RWPE2 (cell line): ENCODE data around the gene ACYP1.
A peak's percentile ranks its signal among the peaks of the same experiment; 100 is the strongest.

Experiments used
- ATAC-seq: fragments of 200-7000 bp; cut with Tn5 transposase; 3 replicates; pipeline ENCODE4 v1.9.1; 2021; ENCODE audit warnings: low read depth
- DNase-seq: peaks from one replicate; pipeline ENCODE4 v3.0.0-alpha.2; 2020; ENCODE audit warnings: low spot score
- H3K27ac ChIP-seq: fragments of 450-650 bp; 2 replicates; pipeline ENCODE4 v1.5.1; 2017; ENCODE audit warnings: mild to moderate bottlenecking; ENCODE audit not compliant: poor library complexity, severe bottlenecking
- H3K27me3 ChIP-seq: fragments of 250-450 bp; sonication (Bioruptor Pico); 2 replicates; pipeline ENCODE4 v1.5.1; 2021; ENCODE audit warnings: mild to moderate bottlenecking, moderate library complexity; ENCODE audit not compliant: insufficient read depth, poor library complexity, severe bottlenecking
- H3K36me3 ChIP-seq: fragments of 250-450 bp; sonication (Bioruptor Pico); 2 replicates; pipeline ENCODE4 v1.5.1; 2020; ENCODE audit warnings: low read depth, mild to moderate bottlenecking, moderate library complexity
- H3K4me1 ChIP-seq: fragments of 250-450 bp; sonication (Bioruptor Pico); 2 replicates; pipeline ENCODE4 v1.5.1; 2021; ENCODE audit warnings: mild to moderate bottlenecking, moderate library complexity; ENCODE audit not compliant: insufficient read depth, poor library complexity, severe bottlenecking
- H3K4me3 ChIP-seq: fragments of 250-450 bp; sonication (Bioruptor Pico); 2 replicates; pipeline ENCODE4 v1.5.1; 2021; ENCODE audit warnings: mild to moderate bottlenecking, moderate library complexity; ENCODE audit not compliant: severe bottlenecking
- H3K9me3 ChIP-seq: fragments of 250-450 bp; sonication (Bioruptor Pico); 2 replicates; pipeline ENCODE4 v1.5.1; 2021; ENCODE audit warnings: mild to moderate bottlenecking, moderate library complexity; ENCODE audit not compliant: severe bottlenecking
- TF ChIP-seq, protein P1 (sequence below): fragments of 450-650 bp; IDR thresholded peaks from one replicate; pipeline ENCODE4 v1.5.1; 2017; ENCODE audit warnings: mild to moderate bottlenecking, moderate library complexity; ENCODE audit not compliant: poor library complexity, severe bottlenecking

ACYP1 gene

DNA sequence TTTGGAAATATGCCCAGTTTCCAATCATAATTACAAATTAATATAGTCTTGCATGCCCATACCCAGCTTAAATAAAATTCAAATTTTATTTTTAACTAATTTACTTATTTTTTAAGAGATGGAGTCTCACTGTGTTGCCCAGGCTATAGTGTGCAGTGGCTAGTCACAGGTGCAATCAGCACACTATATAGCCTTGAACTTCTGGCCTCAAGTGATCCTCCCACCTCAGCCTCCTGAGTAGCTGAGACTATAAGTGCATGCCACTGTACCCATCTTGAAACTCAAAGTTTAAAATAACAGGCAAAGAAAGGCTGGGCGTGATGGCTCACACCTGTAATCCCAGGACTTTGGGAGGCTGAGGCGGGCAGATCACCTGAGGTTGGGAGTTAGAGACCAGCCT, 22.9 kb downstream of the ACYP1 start:
- peaks cover 51% of the 10 kb centered on the region for H3K36me3 ChIP-seq
- no peak for ATAC-seq
- H3K27me3 ChIP-seq: no peaks in the 10 kb centered on the region
- H3K4me1 ChIP-seq: peaks cover 20% of the 10 kb centered on the region
- TF ChIP-seq, protein P1, sequence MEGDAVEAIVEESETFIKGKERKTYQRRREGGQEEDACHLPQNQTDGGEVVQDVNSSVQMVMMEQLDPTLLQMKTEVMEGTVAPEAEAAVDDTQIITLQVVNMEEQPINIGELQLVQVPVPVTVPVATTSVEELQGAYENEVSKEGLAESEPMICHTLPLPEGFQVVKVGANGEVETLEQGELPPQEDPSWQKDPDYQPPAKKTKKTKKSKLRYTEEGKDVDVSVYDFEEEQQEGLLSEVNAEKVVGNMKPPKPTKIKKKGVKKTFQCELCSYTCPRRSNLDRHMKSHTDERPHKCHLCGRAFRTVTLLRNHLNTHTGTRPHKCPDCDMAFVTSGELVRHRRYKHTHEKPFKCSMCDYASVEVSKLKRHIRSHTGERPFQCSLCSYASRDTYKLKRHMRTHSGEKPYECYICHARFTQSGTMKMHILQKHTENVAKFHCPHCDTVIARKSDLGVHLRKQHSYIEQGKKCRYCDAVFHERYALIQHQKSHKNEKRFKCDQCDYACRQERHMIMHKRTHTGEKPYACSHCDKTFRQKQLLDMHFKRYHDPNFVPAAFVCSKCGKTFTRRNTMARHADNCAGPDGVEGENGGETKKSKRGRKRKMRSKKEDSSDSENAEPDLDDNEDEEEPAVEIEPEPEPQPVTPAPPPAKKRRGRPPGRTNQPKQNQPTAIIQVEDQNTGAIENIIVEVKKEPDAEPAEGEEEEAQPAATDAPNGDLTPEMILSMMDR: no peak
- H3K9me3 ChIP-seq: no peaks in the 10 kb centered on the region
- H3K4me3 ChIP-seq: no peak overlapping the region
- no peak for DNase-seq
- peak overlapping the region; percentile 57 for H3K27ac ChIP-seq

DNA sequence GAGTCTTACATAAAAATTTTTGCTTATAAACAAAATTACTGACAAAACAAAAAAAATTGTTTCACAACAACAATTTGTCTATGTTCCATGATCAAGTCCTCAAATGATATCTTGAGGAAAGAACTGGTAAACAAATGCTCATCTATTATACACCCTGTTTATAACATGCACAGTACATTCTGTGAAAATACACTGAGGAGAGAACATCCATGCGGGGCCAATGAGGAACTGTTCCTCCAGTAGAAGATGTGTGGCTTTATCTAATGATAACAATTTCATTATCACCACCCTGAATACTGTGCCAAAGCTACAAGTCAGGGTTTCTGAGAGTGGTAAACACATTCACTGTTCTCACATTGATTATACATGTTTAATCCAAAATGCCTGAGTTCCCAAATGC, 23.3 kb downstream of the ACYP1 start:
- H3K27ac ChIP-seq: no peak overlapping the region
- TF ChIP-seq, protein P1: no peak
- peaks cover 51% of the 10 kb centered on the region for H3K36me3 ChIP-seq

DNA sequence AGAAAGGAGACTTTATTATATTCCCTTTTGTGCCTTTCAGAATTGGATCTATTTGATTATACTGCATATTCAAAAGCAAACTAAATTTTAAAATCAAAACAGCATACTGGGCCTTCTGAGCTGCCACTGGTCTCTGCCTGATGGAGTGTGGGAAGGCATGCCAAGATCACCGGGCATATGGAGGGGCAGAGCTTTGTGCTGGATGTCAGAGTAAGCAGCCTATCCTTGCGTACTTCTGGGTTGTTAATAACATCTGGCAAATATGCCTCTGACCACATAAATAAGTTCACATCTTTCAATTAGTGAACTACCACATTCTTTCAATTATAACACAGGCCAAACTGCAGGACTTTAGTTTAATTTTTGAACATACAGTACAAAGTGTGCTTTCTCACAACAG, 30.9 kb downstream of the ACYP1 start:
- no peak for ATAC-seq
- no peaks in the 10 kb centered on the region for H3K27me3 ChIP-seq
- H3K27ac ChIP-seq: no peak overlapping the region
- H3K4me3 ChIP-seq: no peak overlapping the region
- TF ChIP-seq, protein P1: no peak
- H3K9me3 ChIP-seq: no peaks in the 10 kb centered on the region
- no peak for DNase-seq
- H3K36me3 ChIP-seq: peaks cover 54% of the 10 kb centered on the region
- no peaks in the 10 kb centered on the region for H3K4me1 ChIP-seq

More for the DNA sequence above, 23.3 kb downstream of the ACYP1 start:
- H3K27me3 ChIP-seq: no peaks in the 10 kb centered on the region
- peaks cover 20% of the 10 kb centered on the region for H3K4me1 ChIP-seq
- H3K4me3 ChIP-seq: no peak overlapping the region
- no peaks in the 10 kb centered on the region for H3K9me3 ChIP-seq
- ATAC-seq (no peak), DNase-seq (no peak)

DNA sequence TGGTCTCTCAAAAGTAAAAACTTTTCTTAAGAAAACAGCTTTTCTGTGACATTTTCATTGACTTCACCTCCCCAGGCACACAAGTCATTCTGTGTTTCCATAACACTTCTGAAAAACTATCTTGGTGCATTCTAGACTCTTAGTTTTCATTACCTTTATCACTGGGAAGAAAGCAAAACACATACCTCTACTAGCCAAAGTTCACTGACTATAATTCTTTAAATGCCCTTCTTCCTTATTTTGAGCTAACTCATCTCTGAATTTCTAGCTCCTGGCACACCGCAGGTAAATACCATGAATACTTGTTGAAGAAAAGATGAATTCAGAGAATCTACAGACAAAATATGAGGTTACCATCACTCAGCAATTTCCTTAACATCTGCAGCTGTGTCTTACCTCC, 33.7 kb downstream of the ACYP1 start:
- H3K27me3 ChIP-seq: no peaks in the 10 kb centered on the region
- peaks cover 56% of the 10 kb centered on the region for H3K36me3 ChIP-seq
- no peak overlapping the region for H3K4me3 ChIP-seq
- H3K4me1 ChIP-seq: no peaks in the 10 kb centered on the region
- no peaks in the 10 kb centered on the region for H3K9me3 ChIP-seq
- no peak overlapping the region for H3K27ac ChIP-seq
- TF ChIP-seq, protein P1: no peak
- no peak for DNase-seq
- no peak for ATAC-seq

DNA sequence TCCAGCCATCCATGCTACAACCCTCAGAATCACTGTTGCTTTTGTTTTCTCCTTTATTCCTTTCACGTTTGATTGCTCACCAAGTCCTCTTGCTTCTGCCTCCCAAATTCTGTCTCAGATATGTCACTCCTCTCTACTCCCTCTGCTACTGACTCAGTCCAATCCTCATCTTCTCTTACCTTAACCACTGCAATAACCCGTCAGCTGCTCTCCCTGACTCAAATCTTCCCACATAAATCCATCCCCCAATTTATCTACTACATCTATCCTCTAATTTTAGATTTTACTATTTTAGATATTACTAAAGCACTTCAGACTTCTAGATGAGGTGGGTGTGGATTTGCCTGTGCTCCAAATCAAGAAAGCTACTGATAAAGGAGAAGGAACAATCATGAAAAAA, 37.9 kb downstream of the ACYP1 start:
- no peak overlapping the region for H3K4me3 ChIP-seq
- no peak for DNase-seq
- no peak overlapping the region for H3K27ac ChIP-seq
- no peaks in the 10 kb centered on the region for H3K9me3 ChIP-seq
- H3K36me3 ChIP-seq: peaks cover 60% of the 10 kb centered on the region
- TF ChIP-seq, protein P1: no peak
- no peak for ATAC-seq
- H3K4me1 ChIP-seq: no peaks in the 10 kb centered on the region
- no peaks in the 10 kb centered on the region for H3K27me3 ChIP-seq
